WTC11 (cell line): Measurements from ENCODE around the gene MRTFA.

Experiments used
- CREM ChIP-seq: sonication (generic); formaldehyde crosslinking; IDR thresholded peaks from 2 replicates; pipeline ENCODE4 v1.8.1; 2022; ENCODE audit warnings: mild to moderate bottlenecking, missing genetic modification reagents, moderate library complexity
- ESRRA ChIP-seq: sonication (generic); formaldehyde crosslinking; IDR thresholded peaks from 2 replicates; pipeline ENCODE4 v1.8.1; 2022; ENCODE audit warnings: mild to moderate bottlenecking, missing genetic modification reagents, borderline replicate concordance
- NFE2L1 ChIP-seq: sonication (generic); formaldehyde crosslinking; IDR thresholded peaks from 2 replicates; pipeline ENCODE4 v1.8.1; 2023; ENCODE audit warnings: missing genetic modification reagents
- TEAD4 ChIP-seq: sonication (generic); formaldehyde crosslinking; IDR thresholded peaks from 2 replicates; pipeline ENCODE4 v1.8.0; 2022; ENCODE audit warnings: mild to moderate bottlenecking, missing genetic modification reagents
- TF ChIP-seq, protein P1 (sequence below): fragments of 200-600 bp; IDR thresholded peaks from 2 replicates; pipeline ENCODE4 v1.8.0; 2022; ENCODE audit warnings: antibody characterized with exemption

DNA sequence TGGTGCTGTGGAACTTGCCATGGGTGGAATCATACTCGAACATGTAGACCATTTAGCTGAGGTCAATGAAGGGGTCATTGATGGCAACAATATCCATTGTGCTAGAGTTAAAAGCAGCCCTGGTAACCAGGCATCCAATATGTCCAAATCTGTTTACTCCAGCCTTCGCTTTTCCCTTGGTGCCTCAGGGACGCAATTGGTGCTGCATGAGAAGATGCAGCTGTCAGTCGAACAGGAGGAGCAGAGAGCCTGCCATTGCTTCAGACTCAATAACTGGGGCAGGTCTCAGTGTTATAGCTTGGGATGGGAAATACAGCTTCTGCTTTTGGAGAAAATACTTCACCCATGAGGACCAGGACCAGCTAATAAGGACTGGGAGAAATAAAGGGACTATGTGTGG, 37.8 kb upstream of the MRTFA start:
- no peak for TF ChIP-seq CREM (CRISPR knock-in tag)
- TF ChIP-seq TEAD4 = no peak
- TF ChIP-seq, protein P1, sequence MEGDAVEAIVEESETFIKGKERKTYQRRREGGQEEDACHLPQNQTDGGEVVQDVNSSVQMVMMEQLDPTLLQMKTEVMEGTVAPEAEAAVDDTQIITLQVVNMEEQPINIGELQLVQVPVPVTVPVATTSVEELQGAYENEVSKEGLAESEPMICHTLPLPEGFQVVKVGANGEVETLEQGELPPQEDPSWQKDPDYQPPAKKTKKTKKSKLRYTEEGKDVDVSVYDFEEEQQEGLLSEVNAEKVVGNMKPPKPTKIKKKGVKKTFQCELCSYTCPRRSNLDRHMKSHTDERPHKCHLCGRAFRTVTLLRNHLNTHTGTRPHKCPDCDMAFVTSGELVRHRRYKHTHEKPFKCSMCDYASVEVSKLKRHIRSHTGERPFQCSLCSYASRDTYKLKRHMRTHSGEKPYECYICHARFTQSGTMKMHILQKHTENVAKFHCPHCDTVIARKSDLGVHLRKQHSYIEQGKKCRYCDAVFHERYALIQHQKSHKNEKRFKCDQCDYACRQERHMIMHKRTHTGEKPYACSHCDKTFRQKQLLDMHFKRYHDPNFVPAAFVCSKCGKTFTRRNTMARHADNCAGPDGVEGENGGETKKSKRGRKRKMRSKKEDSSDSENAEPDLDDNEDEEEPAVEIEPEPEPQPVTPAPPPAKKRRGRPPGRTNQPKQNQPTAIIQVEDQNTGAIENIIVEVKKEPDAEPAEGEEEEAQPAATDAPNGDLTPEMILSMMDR = no peak
- no peak for TF ChIP-seq NFE2L1
- TF ChIP-seq ESRRA = no peak
